ENCODE results near the gene PLXNB1. TPM values are rescaled to one million over a fixed set of nuclear protein-coding genes. Genes with fewer than 3 reads are reported as not detected.

Gene PLXNB1
- total and polyA plus RNA-seq, 10 of the 15 experiments (the other 5 are each of a cell fraction or from before 2014, with no cell fraction given) = 0.18 to 15.1 (median 5.3) TPM

DNA sequence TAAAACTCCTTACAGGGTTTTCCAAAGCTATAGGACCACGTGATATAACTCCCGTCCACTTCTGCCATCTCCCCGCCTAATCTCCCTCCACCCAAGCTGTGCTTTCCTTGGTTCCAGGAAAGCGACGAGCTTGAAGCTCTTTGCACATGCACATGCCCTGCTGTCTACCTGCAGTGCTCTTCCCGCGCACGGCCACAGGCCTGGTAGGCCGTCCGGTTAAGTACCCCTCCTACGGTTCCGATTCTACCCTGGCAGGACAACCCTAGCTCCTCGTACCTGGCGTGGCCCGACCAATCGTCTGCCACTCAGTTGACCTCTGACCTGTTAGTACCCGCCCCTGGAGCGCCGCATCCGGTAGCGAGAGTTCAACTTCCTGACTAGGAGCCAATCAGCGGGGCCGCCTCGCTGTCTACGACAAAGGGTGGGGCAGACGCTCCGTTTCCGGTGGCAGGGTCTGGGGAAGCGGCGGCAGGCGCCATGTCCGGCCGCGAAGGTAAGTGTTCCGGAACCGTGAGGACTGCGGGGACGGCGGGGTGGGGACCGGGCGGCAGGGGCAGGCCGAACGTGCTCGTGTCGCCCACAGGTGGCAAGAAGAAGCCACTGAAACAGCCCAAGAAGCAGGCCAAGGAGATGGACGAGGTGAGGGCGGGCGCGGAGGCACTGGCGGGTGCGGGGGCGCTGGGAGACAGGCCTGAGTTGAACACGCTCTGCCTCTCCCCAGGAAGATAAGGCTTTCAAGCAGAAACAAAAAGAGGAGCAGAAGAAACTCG is 10.1 kb upstream of the PLXNB1 start, which contains the start of the genes CCDC51 and TMA7 (continued):
- TF ChIP-seq PRDM15 (CRISPR knock-in tag; IDR thresholded peaks at IDR 0.05) (no peak), KDM1A (IDR thresholded peaks at IDR 0.05; ENCODE audit: borderline replicate concordance) (no peak), RB1 (IDR thresholded peaks at IDR 0.05; ENCODE audit: borderline replicate concordance) (no peak), SPI1 (IDR thresholded peaks at IDR 0.05; ENCODE audit: borderline replicate concordance, insufficient read depth, low read depth, low read length) (no peak), MYB (IDR thresholded peaks at IDR 0.05; ENCODE audit: borderline replicate concordance, low read depth, low read length) (no peak), RELA (IDR thresholded peaks at IDR 0.05; ENCODE audit: borderline replicate concordance, partially characterized antibody) (peak; percentile 23), HDAC6 (IDR thresholded peaks at IDR 0.05; ENCODE audit: unreplicated experiment) (no peak), ZNF274 (IDR thresholded peaks at IDR 0.05; ENCODE audit: insufficient read depth, insufficient read length) (no peak), CEBPB (IDR thresholded peaks at IDR 0.05; ENCODE audit: borderline replicate concordance in 1 of 2, low read depth in 2 of 2, low read length in 2 of 2) (no peak), YY1 (IDR thresholded peaks at IDR 0.05; ENCODE audit: low read depth, low read length) (peak; percentile 95), SKIL (IDR thresholded peaks at IDR 0.05; ENCODE audit: low read depth, poor library complexity, severe bottlenecking) (no peak), CREM (IDR thresholded peaks at IDR 0.05; ENCODE audit: low read depth) (peak; percentile 90), MYC (IDR thresholded peaks at IDR 0.05; ENCODE audit: insufficient read depth, insufficient read length, insufficient replicate concordance, low read length, severe bottlenecking) (no peak), NRF1 (conservative IDR thresholded peaks at IDR 0.05; ENCODE audit: low read depth, low read length) (no peak), NR2C2 (IDR thresholded peaks at IDR 0.05; ENCODE audit: borderline replicate concordance, control insufficient read depth, insufficient read length, low read depth) (peak; percentile 94), KLF5 (IDR thresholded peaks at IDR 0.05; ENCODE audit: partially characterized antibody) (no peak), IKZF1 (conservative IDR thresholded peaks at IDR 0.05) (peak; percentile 60; the same call in 1 of the 2 replicates), SIX5 (IDR thresholded peaks at IDR 0.05; ENCODE audit: low read depth, low read length, severe bottlenecking) (peak; percentile 42), GABPA (IDR thresholded peaks at IDR 0.05; ENCODE audit: low read depth) (peak; percentile 98), STAT3 (IDR thresholded peaks at IDR 0.05; ENCODE audit: low read depth, low read length) (no peak)
- TF ChIP-seq, protein P1, sequence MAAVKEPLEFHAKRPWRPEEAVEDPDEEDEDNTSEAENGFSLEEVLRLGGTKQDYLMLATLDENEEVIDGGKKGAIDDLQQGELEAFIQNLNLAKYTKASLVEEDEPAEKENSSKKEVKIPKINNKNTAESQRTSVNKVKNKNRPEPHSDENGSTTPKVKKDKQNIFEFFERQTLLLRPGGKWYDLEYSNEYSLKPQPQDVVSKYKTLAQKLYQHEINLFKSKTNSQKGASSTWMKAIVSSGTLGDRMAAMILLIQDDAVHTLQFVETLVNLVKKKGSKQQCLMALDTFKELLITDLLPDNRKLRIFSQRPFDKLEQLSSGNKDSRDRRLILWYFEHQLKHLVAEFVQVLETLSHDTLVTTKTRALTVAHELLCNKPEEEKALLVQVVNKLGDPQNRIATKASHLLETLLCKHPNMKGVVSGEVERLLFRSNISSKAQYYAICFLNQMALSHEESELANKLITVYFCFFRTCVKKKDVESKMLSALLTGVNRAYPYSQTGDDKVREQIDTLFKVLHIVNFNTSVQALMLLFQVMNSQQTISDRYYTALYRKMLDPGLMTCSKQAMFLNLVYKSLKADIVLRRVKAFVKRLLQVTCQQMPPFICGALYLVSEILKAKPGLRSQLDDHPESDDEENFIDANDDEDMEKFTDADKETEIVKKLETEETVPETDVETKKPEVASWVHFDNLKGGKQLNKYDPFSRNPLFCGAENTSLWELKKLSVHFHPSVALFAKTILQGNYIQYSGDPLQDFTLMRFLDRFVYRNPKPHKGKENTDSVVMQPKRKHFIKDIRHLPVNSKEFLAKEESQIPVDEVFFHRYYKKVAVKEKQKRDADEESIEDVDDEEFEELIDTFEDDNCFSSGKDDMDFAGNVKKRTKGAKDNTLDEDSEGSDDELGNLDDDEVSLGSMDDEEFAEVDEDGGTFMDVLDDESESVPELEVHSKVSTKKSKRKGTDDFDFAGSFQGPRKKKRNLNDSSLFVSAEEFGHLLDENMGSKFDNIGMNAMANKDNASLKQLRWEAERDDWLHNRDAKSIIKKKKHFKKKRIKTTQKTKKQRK (IDR thresholded peaks at IDR 0.05; ENCODE audit: low read depth, low read length) = peak; percentile 47; the same call in 1 of the 2 replicates
